Cerebellar nuclear complex (tissue), 1 donor: Measurements from ENCODE around the gene SMAD5.

ENCODE experiments used
- DNase-seq, 2 experiments: peaks; one replicate each; lab custom pipeline; 2025; lab: John Stamatoyannopoulos, UW

SMAD5 gene

DNA sequence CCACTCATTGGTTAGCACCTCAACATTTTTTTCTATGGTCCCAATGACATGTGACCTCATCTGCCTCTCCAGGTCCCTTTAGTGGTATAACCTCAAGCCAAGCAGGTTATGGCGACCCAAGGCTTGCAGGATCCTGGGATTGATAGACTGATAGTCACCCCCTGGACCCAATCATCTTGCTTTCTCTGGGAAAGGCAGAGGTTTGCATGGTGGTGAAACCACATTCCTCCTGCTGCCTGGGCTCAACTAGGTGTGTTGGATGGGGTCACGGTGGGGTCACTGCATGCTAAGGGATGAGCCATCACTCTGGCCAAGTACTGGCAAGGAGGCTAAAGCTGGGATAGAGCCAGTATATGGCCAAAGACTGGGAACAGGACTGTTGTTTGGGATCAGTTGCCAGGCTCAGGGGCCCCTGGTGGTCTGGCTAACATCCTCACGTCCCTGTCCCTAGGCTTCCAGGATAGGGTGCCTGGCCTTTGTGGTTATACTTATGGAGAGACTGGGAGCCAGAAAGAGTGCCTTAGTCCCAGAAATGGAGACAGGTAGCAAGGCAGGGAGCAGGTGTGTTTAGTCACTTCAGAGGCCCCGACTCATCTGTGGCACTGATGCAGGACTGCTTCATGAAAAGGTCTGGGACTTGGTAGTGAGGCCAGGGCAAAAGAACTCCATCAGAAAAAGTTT, 65.0 kb downstream of the SMAD5 start:
- DNase-seq = no peak

DNA sequence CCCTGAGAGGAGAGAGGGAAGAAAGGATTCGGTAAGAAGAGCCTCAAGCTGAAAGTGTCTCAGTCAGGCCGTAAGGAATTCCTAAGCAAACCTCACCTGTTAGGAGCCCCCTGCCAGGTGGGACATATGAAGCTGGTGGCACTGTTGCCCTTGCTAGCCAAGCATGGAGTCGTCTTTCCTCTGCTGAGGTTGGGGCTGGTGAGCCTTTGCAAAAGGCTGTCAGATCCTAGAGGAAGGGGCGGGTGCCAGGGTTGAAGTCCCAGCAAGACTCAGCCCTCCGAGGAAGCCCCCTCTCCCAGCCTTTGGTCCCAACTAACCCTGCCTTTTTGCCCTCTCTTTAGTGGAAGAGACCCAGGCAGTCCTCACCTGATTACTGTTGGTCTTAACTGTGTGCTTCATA, 65.8 kb downstream of the SMAD5 start:
- no peak for DNase-seq

DNA sequence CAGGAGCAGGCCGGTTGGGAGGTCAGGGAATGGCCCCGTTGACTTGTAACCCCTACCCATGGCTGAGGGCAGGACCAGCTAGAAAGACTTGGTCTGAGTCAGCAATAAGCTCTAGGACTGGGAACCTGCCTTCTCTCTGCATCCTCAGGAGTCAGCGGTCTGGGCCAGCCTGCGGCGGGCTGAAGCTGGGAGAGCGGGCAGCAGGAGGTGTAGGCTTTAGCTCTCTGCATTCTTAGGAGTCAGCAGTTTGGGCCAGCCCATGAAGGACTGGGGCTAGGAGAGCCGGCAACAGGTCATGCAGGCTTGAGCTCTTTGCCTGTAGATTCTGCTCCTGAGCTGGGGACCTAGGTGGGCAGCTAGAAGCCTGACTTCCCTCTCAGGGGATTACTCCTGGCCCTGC, 66.8 kb downstream of the SMAD5 start:
- no peak for DNase-seq

DNA sequence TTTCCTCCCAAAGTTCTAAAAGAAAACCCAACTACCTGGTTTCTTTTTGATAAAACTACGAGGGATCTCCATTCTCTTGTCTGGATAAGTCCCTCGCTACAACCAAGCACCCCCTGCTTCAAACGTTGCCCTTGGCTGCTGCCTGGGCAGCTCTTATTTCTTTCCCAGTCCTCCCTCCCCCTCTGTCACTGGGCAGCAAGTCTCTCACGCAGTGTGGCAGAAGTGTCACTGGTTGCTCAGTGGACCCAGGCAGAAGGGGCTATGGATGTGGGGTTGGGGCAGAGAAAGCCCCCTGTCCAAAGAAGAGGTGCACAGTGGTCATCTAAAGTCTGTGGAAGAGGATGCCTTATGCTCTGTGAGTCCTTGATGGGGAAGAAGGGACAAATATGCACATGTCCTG, 67.5 kb downstream of the SMAD5 start:
- DNase-seq = no peak

DNA sequence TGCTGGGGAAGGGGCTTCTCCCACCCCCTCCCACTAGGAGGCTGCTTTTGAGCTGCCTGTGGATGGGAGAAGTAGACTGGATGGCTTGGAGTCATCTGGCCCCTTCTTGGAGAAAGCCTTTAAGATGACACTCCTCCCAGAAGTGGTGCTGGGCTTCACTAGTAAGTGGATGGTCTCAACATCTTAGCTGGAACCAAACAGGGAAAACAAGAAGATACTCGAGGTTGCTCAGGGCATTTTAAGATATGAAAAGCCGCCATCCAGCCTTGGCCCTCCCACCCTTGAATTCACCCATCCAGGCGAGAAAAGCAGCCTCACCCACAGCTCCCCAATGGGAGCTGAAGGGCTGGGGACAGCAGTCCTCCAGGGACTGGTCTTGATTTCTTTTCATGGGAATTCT, 68.1 kb downstream of the SMAD5 start:
- DNase-seq = no peak

DNA sequence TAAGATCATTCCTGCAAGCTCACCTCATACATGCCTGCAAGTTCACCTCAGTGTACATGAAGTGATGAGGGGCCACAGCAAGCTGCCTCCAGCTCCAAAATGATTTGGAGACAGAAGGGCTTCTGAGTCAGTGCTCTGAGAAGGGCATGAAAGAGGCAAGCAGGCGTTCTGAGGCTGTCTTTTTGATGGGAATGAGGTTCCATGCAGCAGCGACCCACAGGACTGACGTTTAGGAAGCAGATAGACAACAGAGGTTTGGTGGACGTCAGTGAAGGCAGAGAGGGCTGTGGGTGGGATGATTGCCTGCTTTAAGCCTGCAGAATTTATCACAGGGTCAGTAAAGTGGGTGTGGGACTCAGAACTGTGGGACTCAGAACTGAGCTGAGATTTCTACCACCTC, 69.2 kb downstream of the SMAD5 start:
- no peak for DNase-seq

DNA sequence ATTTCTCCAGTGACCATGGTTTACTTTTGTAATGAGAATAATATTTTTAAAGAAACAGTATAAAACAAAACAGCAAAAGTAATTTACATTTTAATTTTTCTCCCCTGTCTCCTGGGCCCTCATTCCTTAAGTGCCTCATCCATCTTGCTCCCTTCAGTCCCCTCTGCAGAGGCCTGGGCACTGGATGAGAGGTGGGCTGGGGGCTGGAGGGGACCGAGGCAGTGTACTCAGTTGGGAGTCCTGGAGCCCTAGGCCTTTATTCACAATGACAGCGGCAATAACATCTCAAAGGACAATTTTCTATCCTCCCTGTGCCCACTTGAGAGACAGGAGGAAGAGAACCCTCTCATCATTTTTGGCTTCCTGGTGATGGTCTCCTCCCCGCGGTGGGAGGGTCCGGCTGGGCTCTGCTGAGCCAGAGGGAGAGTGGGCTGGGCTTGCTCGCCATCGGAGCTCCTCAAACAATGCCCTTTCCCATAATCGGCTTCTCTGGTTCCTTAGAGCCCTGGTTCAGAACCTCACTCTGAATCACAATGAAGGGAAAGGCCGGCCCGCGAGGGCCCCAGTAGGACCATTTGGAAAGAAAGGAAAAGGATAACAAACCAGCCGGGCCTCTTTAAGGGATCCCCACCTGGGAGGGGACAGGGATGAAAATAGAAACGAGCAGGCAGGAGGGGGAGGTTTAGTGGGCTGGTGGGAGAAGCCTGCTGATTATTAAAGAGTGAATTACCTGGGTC, 70.0 kb downstream of the SMAD5 start:
- no peak for DNase-seq

DNA sequence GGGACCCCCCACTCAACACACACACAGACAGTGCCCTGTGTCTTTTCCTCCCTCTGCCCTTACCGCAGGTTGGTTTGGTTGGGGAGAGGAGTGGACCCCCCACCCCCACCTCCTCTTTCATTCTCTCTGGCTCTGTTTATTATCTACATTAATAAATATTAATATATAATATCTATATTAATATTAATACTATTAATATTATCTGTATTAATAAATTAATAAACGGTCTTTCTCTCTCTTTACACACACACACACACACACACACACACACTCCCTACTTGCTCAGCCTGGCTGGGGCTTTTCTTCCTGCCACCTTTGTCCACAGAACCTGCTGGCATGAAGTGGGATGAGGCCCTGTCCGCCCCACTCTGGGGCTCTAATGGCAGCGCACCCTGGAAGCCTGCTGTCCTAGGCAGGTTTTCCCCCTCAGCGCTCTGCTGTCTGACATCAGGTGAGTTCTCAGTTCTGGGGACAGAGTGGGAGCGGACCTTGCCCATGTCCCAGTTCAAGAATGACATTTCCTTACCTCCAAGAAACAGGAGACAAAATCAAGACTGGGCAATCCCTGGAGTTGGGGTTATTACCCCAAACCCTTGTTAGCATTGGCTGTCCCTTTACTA, 70.8 kb downstream of the SMAD5 start:
- DNase-seq = no peak

DNA sequence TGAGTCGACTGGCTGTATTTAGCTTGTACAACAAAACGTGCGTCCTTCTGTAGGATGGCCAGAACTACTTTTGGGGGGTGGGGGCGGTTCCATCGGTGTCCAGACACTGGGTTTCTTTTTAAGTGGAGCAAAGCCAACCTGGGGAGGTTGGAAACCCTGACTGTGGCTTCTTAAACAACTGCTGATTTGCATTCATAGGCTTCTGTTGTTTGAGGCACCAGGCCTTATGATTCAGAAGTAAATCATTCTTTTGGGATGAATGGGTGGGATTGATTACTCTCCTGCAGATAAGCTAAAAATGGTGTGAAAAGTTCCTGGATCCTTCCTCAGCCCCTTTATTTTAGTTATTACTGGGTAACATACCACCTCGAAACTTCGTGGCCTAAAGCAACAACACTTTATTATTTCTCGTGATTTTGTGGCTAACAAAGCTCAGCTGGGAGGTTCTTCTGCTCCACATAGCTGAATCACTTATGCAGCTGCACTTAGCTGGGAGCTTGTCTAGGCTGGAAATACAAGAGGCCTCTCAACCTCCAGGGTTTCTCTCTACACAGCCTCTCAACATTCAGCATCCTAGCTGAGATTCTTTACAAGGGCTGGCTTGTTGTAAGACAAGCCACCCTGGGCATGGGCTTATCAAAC, 72.5 kb downstream of the SMAD5 start:
- no peak for DNase-seq

DNA sequence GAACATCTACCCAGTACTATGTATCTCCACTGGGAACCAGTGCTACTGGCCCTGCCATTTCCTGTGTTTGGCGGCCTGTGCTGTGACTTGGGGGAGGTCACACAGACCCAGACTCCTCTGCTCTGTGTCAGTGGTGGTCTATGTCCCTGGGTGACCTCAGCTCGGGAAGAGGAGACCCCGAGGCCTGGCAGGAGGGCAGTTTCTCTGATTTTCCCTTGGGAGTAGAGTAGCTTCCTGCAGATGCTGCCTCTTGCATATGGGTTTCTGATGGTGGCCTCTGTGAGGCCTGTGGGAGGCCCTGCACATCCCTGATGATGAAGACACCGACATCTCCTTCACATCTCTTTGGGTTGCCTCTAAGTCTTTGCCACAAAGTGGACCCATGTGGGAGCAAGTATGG, 73.3 kb downstream of the SMAD5 start:
- no peak for DNase-seq

DNA sequence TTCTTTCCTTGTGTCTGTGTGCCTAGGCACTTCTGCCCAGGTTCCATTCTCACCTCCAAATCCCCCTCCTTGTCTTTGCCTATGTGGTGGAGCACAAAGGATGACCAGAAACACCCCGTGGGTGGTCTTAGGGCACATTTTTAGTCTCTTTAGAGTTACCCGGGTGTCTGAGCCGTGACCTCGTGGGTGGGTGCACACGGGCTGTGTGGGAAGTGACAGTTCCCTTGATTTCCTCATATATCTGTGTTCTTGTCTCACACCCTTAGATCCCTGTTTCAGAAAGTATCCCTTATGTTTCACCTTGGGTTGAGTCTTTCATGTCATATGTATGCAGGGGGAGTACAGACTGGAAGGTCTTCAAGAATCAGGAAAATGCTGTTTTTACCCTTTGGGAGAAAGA, 73.7 kb downstream of the SMAD5 start:
- no peak for DNase-seq

DNA sequence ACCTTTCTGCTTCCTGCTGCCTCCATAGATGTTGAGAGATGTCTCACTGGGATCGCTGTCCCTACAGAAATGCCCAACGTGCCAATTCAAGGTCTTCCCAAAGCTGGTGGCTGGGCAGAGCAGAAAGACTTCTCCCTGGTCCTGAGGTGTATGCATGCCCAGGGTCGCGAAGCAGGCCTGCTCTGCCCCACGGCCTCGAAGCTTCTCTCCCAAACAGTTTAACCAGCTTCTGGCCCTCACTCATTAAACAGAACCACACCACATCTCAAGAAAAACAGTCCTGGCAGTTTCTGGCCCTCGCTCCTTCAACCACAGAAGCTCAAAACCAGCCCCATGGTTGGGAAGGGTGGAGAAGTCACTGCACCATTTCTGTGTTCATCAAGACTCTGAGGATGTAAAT, 75.0 kb downstream of the SMAD5 start:
- no peak for DNase-seq

DNA sequence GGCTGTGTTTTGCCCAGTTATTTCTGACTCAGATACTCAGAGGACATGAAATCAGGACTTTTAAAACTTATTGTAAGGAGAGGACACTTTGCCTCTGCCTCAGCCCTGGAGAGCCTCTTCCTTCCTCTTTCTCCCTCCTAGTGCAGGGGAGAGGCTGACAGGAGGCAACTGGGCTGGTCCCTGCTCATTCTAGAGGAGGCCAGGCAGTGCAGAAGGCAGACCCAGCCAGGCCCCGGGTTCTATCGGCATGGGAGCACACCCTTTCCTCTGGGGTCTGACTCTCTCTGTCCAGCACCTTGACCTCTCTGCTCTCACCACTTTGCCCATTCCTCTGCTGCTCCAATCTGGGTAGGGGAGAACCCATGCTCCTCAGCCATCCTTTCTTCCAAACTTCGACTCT, 76.3 kb downstream of the SMAD5 start:
- no peak for DNase-seq

DNA sequence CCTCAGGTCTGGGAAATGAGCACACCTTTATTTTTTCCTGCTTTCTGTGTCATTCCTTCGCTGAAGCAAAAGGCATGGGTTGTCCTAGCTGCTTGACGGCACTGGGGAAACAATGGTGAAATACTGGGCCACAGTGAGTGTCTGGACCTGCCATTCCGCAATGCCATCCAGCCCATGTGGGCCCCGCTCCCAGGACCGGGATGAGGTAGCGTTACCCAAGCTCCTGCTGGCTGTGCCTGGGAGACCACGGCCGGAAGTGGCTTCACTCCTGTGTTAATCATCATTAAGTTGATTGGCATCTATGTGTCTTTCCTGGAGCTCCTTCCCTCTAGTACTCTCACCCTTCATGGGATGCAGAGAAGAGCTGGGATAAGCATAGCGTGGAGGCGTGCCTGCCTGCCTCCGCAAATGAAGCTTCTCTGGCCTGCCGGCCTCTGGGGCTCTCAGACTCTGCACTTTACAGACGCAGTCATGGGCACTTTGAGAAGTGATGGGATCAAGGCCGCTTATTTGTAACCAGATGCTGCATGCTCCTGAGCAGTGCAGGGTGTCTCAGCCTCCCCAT, 76.8 kb downstream of the SMAD5 start:
- no peak for DNase-seq

DNA sequence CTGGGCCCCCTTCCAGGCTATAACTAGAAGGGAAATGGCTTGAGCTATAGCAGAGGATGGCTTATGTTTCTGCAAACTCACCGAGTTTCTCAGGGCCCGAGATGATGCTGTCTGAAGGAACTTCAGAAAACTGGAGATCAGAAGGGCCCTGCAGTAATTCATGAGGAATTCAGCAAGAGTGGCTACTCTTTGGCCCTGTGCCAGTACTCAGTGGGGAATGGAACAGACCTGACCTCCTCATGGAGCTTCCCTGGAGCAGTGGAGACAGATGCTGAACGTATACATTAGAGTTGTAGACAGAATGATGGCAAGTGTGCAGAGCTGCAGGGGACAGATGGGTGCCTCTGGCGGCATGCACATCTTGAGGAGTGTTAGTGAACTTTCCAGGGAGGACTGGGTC, 77.6 kb downstream of the SMAD5 start:
- no peak for DNase-seq

DNA sequence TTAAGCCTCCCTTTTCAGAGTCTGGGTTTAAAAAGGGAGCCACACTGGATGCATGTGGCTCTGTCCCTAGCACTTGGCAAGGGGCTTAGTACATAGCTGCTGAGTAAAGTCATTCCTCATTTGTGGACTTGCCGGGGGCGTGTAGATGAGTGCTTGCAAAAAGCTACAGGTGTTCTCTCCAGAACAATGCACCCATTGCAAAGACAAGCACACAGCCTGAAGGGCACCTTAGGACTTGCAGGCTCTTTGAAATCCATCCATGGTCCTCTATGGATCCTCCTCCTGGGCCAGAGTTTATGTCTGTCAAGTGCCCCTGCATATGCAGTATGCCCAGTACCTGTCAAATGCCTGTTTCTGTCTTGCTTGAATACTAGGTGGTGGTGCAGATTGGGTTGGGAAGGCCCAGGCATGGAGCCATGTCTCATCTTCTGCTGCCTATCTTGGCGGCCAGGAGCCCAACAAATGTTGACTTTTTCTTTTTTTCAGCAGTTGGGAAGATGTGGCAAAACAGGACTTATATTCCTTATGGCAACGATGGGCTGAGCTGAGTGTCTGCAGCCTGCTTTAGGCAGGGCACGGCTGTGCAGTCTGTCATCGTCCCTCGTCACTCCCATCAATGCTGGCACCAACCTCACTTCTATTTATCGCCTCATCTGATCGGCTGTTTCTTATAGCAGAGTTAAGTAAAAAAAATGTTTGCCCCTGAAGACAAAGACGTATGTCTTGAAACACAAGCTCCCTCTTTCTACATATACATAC, 78.8 kb downstream of the SMAD5 start:
- no peak for DNase-seq

DNA sequence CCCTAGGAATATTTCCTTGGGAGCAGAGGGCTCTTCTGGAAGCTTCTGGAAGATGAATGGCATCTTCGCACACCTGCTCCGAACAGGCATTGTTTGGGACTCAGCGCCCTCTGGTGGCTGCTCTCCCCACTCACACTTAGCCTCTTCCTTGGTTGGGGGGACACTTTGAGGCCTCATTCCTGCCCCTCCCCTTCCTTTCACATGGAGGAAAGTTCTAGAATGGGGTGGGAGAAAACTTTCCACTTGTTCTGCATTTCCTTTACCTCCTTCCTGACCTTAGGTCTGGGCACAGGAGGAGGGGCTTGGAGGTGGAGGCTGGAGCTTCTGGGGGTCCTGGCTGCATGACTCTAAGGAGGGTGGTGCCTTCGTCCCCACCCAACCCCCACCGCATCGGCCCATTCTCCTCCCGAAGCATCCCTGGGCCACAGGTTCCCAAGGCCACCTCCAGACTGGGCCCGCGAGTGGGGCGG, 79.6 kb downstream of the SMAD5 start:
- DNase-seq = no peak

DNA sequence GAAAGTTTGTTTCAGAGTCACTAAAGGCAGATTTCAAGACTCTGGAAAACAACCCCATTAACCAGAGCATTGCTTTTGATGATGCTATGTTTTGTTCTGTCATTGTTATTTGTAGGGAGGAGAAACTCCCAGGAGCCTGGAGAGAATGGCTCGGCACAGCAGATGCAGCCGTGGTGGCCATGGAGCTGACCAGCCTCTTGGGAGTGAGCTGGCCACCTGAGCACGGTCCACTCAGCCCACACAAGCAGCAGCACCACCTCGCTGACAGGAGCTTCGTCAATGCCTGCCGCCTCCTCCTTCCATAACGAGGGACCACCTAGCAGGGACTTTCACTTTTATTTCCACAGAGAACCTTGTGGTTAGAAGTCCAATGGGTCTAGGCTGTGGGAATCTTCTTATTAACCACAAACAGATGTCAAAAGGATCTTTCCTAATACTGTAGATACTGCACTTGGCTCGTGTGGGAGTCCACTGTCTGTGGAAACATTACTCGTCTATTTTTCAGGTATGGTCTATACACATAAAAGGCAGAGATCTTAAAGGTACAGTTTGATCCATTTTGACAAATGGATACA, 81.4 kb downstream of the SMAD5 start:
- no peak for DNase-seq

DNA sequence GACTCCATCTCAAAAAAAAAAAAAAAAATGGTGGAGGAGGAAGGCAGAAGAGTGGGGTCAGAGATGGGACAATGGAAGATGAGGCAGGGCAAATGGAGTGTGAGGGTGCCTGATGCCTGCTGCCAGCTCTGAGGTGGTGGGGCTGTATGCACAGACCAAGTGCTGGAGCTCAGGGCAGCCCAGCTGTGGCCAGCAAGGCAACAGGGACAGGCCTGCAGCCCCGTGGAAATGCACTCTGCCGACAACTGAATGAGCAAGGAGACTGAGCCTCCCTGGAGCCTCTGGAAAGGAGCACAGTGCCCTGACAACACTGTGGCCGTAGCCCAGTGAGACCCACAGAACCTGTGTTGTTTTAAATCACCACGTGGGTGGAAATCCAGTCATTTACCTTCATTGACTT, 83.2 kb downstream of the SMAD5 start:
- no peak for DNase-seq

DNA sequence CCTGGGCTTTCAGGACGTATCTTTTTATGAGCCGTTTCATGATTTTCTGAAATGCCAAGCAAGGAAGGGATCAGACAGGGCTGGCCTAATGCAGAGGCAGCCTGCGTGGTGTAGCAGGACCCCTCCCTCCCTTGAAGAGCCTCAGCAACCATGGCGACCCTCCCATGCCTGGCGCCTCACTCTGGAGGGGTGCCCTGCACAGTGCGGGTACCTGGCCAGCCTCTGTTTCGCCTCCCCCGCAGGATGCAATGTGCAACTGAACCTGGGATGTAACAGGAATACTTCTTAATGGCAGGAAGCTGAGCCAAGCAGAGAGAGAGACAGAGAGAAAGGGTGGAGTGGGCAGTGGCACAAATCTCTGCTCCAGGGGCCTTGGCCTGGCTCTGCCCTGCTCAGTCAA, 83.6 kb downstream of the SMAD5 start:
- no peak for DNase-seq

DNA sequence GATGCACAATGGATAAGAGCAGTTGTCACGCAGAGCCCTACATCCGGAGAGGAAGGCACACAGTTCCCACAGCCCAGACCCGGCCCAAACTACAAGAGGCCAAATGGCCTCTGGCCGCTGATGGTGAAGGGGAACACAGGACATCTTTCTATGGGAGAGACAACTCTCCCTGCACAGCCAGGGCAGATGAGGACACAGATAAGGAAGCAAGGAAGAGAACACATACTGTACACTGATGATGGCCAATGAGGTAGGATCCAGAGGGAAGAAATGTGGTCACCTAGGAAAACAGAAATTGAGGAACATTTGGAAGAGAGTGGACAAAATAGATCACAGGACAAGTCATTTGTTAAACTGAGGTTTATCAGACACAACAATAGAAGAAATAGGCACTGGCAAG, 88.7 kb downstream of the SMAD5 start:
- DNase-seq = no peak
